Testis (tissue), 2 donors: Measurements from ENCODE around the gene JCAD.

Experiments
- CTCF ChIP-seq, 3 experiments: fragments of 450-650 bp in 2 of 3; fragments of 200-600 bp in 1 of 3; sonication (generic) in 1 of 3; IDR thresholded peaks; one replicate each; pipeline ENCODE4 v1.5.1; 2016 to 2019; ENCODE audit warnings: antibody characterized with exemption in 3 of 3, mild to moderate bottlenecking in 2 of 3, moderate library complexity in 1 of 3
- POLR2A ChIP-seq: fragments of 450-650 bp; IDR thresholded peaks from one replicate; pipeline ENCODE4 v1.6.1; 2017; ENCODE audit warnings: antibody characterized with exemption, mild to moderate bottlenecking, moderate library complexity

DNA sequence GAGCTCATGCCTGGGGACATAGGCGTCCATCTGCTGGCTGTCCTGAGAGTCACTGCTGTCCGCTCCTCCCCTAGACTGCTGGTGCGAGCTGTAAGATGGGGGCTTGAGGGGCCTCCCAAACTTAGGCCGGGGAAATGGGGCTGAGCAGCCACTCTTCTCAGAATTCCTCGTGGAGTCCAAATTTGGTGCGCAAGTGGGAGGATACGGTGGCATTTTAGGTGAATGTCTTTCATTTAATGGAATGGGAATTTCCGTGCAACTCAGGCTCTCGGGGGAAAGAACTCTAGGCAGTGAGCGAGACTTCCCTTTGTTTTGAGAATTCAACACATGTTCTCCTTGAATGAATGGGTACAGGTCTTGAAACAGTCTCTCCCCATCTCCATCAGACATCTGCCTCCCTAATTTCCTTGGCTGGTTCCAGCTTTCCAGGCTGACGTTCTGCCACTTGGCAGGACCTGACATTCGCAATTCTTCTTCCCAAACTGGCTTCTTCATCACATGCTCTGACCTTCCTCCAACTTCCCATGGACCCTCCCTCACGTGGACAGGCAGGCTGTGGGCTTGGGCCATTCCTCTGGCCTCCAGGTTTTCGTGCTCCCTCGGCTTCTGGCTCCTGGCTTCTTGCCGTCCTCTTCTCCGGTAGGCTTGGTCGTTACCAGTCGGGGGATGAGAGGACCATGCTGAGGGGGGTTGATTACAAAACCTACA is 30.1 kb downstream of the JCAD start:
- TF ChIP-seq POLR2A (no peak), CTCF (IDR thresholded peaks at IDR 0.05) (no peak)
